Liver (tissue), 9 donors: ENCODE data around the gene ARHGEF28. TPM values are rescaled to one million over a fixed set of nuclear protein-coding genes. Genes with fewer than 3 reads are reported as not detected.

ENCODE experiments used
- DNase-seq: peaks from one replicate; pipeline ENCODE4 v3.0.0-alpha.2; 2017; ENCODE audit warnings: low spot score
- H3K27ac ChIP-seq, 2 donors: one replicate each; pipeline ENCODE4 v1.7.0; 2013; ENCODE audit warnings: inconsistent platforms in 2 of 2, low read length in 2 of 2, control low read depth in 1 of 2, low read depth in 1 of 2, mild to moderate bottlenecking in 1 of 2
- H3K27me3 ChIP-seq, 4 donors: one replicate each; pipeline versions ENCODE4 v1.6.1 to v1.7.0; 2013; ENCODE audit warnings: low read length in 3 of 4, inconsistent platforms in 1 of 4, mild to moderate bottlenecking in 1 of 4, moderate library complexity in 1 of 4; ENCODE audit not compliant: control insufficient read depth in 4 of 4, insufficient read depth in 4 of 4
- H3K36me3 ChIP-seq, 4 donors: one replicate each; pipeline versions ENCODE4 v1.6.1 to v1.7.0; 2013; ENCODE audit warnings: low read length in 3 of 4, mild to moderate bottlenecking in 3 of 4, low read depth in 1 of 4, moderate library complexity in 1 of 4; ENCODE audit not compliant: control insufficient read depth in 4 of 4, insufficient read depth in 3 of 4
- H3K4me1 ChIP-seq, 4 donors: one replicate each; pipeline versions ENCODE4 v1.6.1 to v1.7.0; 2013; ENCODE audit warnings: low read length in 3 of 4, mild to moderate bottlenecking in 3 of 4, moderate library complexity in 1 of 4; ENCODE audit not compliant: control insufficient read depth in 4 of 4, insufficient read depth in 4 of 4
- H3K4me3 ChIP-seq, 3 donors: one replicate each; pipeline versions ENCODE4 v1.6.1 to v1.7.0; 2013; ENCODE audit warnings: low read length in 3 of 3, control low read depth in 1 of 3, low read depth in 1 of 3, mild to moderate bottlenecking in 1 of 3
- H3K9ac ChIP-seq, 2 donors: one replicate each; pipeline ENCODE4 v1.7.0; 2013; ENCODE audit warnings: low read length in 2 of 2, mild to moderate bottlenecking in 2 of 2, moderate library complexity in 2 of 2, control low read depth in 1 of 2, low read depth in 1 of 2
- H3K9me3 ChIP-seq, 4 donors: one replicate each; pipeline versions ENCODE4 v1.6.1 to v1.7.0; 2013; ENCODE audit warnings: low read length in 3 of 4; ENCODE audit not compliant: control insufficient read depth in 4 of 4
- CTCF ChIP-seq: fragments of 150-350 bp; IDR thresholded peaks from 2 replicates; pipeline ENCODE4 v1.5.1; 2017; ENCODE audit warnings: improper control_type of control experiment, low read depth, low read length; ENCODE audit not compliant: missing input control
- EGR1 ChIP-seq, 2 donors: IDR thresholded peaks; 2 replicates each; pipeline ENCODE4 v1.6.1; 2016 to 2018; ENCODE audit warnings: antibody characterized with exemption in 2 of 2, low read depth in 2 of 2
- FOXA2 ChIP-seq: IDR thresholded peaks from 2 replicates; pipeline ENCODE4 v1.6.1; 2016; ENCODE audit warnings: antibody characterized with exemption
- GABPA ChIP-seq, 2 donors: IDR thresholded peaks in 1 of 2; conservative IDR thresholded peaks in 1 of 2; 2 replicates each; pipeline ENCODE4 v1.6.1; 2016; ENCODE audit warnings: antibody characterized with exemption in 2 of 2, mild to moderate bottlenecking in 1 of 2, moderate library complexity in 1 of 2
- JUND ChIP-seq, 2 donors: IDR thresholded peaks; 2 replicates each; pipeline ENCODE4 v1.6.1; 2016; ENCODE audit warnings: antibody characterized with exemption in 2 of 2
- NR2F2 ChIP-seq: IDR thresholded peaks from 2 replicates; pipeline ENCODE4 v1.6.1; 2016; ENCODE audit warnings: antibody characterized with exemption
- RXRA ChIP-seq, 2 donors: IDR thresholded peaks; 2 replicates each; pipeline ENCODE4 v1.6.1; 2017 to 2018; ENCODE audit warnings: antibody characterized with exemption in 2 of 2, mild to moderate bottlenecking in 1 of 2
- SP1 ChIP-seq: IDR thresholded peaks from 2 replicates; pipeline ENCODE4 v1.6.1; 2018; ENCODE audit warnings: antibody characterized with exemption, mild to moderate bottlenecking
- YY1 ChIP-seq: IDR thresholded peaks from 2 replicates; pipeline ENCODE4 v1.6.1; 2016; ENCODE audit warnings: antibody characterized with exemption, mild to moderate bottlenecking
- WGBS: extraction: QIAGEN DNeasy Blood & Tissue Kit; methylation state at CpG from one replicate; pipeline ENCODE4 v1.1.7; 2013; 5-methylcytosine and 5-hydroxymethylcytosine counted together
- polyA plus RNA-seq, 2 donors: library from polyadenylated mRNA; stranded (reverse) in 1 of 2; unstranded in 1 of 2; fragments of 200-250 nt in 1 of 2; fragments of >200 nt in 1 of 2; fragmentation: Nextera tagmentation in 1 of 2; extraction: Ambion mirVana in 1 of 2; gene quantifications; one replicate each; pipeline versions ENCODE4 v1.2.1 to v1.2.3, GENCODE V29; 2013 to 2015
- total RNA-seq, 2 donors: library from RNA; depleted of rRNA; stranded (reverse); fragments of >200 nt; gene quantifications; one replicate each; pipeline ENCODE4 v1.2.3, GENCODE V29; 2014
- TF ChIP-seq, protein P1 (sequence below): IDR thresholded peaks from 2 replicates; pipeline ENCODE4 v1.6.1; 2016; ENCODE audit warnings: antibody characterized with exemption, mild to moderate bottlenecking
- TF ChIP-seq, protein P2 (sequence below): IDR thresholded peaks from 2 replicates; pipeline ENCODE4 v1.6.1; 2016; ENCODE audit warnings: antibody characterized with exemption
- TF ChIP-seq, protein P3 (sequence below): IDR thresholded peaks from 2 replicates; pipeline ENCODE4 v1.6.1; 2016; ENCODE audit warnings: antibody characterized with exemption
- donor health status: healthy.
- donor health status: healthy.
- donor health status: healthy.
- donor health status: healthy.
- donor health status: healthy.

Gene ARHGEF28
- total and polyA plus RNA-seq, 4 donors = 1.6 to 13.9 (median 3.6) TPM

GRCh38 chr5:73705364-73705763 is 79.4 kb downstream of the ARHGEF28 start:
- Histone ChIP-seq H3K9ac (no peak overlapping the region), H3K4me3 (no peak overlapping the region), H3K36me3 (no peaks in the 10 kb centered on the region), H3K4me1 (no peaks in the 10 kb centered on the region), H3K9me3 (peaks cover 0 to 3% (median 0%) of the 10 kb centered on the region in 4 donors), H3K27ac (no peak overlapping the region), H3K27me3 (no peaks in the 10 kb centered on the region)
- DNase-seq = no peak
- TF ChIP-seq, protein P1, sequence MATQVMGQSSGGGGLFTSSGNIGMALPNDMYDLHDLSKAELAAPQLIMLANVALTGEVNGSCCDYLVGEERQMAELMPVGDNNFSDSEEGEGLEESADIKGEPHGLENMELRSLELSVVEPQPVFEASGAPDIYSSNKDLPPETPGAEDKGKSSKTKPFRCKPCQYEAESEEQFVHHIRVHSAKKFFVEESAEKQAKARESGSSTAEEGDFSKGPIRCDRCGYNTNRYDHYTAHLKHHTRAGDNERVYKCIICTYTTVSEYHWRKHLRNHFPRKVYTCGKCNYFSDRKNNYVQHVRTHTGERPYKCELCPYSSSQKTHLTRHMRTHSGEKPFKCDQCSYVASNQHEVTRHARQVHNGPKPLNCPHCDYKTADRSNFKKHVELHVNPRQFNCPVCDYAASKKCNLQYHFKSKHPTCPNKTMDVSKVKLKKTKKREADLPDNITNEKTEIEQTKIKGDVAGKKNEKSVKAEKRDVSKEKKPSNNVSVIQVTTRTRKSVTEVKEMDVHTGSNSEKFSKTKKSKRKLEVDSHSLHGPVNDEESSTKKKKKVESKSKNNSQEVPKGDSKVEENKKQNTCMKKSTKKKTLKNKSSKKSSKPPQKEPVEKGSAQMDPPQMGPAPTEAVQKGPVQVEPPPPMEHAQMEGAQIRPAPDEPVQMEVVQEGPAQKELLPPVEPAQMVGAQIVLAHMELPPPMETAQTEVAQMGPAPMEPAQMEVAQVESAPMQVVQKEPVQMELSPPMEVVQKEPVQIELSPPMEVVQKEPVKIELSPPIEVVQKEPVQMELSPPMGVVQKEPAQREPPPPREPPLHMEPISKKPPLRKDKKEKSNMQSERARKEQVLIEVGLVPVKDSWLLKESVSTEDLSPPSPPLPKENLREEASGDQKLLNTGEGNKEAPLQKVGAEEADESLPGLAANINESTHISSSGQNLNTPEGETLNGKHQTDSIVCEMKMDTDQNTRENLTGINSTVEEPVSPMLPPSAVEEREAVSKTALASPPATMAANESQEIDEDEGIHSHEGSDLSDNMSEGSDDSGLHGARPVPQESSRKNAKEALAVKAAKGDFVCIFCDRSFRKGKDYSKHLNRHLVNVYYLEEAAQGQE = no peak
- TF ChIP-seq YY1 (no peak), EGR1 (IDR thresholded peaks at IDR 0.05; ENCODE audit: low read depth in 2 of 2) (no peak), GABPA (IDR thresholded peaks at IDR 0.05 in 1 of 2, conservative IDR thresholded peaks at IDR 0.05 in 1 of 2) (no peak), FOXA2 (no peak), NR2F2 (no peak), RXRA (IDR thresholded peaks at IDR 0.05) (no peak), SP1 (no peak), CTCF (no peak)
- TF ChIP-seq, protein P2, sequence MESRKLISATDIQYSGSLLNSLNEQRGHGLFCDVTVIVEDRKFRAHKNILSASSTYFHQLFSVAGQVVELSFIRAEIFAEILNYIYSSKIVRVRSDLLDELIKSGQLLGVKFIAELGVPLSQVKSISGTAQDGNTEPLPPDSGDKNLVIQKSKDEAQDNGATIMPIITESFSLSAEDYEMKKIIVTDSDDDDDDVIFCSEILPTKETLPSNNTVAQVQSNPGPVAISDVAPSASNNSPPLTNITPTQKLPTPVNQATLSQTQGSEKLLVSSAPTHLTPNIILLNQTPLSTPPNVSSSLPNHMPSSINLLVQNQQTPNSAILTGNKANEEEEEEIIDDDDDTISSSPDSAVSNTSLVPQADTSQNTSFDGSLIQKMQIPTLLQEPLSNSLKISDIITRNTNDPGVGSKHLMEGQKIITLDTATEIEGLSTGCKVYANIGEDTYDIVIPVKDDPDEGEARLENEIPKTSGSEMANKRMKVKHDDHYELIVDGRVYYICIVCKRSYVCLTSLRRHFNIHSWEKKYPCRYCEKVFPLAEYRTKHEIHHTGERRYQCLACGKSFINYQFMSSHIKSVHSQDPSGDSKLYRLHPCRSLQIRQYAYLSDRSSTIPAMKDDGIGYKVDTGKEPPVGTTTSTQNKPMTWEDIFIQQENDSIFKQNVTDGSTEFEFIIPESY = no peak
- TF ChIP-seq, protein P3, sequence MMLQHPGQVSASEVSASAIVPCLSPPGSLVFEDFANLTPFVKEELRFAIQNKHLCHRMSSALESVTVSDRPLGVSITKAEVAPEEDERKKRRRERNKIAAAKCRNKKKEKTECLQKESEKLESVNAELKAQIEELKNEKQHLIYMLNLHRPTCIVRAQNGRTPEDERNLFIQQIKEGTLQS = no peak

- Histone ChIP-seq H3K4me1 (no peaks in the 10 kb centered on the region), H3K27ac (no peak overlapping the region), H3K4me3 (no peak overlapping the region), H3K9ac (no peak overlapping the region), H3K27me3 (no peaks in the 10 kb centered on the region), H3K9me3 (peaks cover 0 to 3% (median 0%) of the 10 kb centered on the region in 4 donors), H3K36me3 (no peaks in the 10 kb centered on the region)
- TF ChIP-seq JUND (IDR thresholded peaks at IDR 0.05) (no peak), CTCF (no peak), NR2F2 (no peak), GABPA (IDR thresholded peaks at IDR 0.05 in 1 of 2, conservative IDR thresholded peaks at IDR 0.05 in 1 of 2) (no peak)
- 86% methylated on average over 5 of the region's 5 CpGs for WGBS
- no peak for DNase-seq
These were observed 81.0 kb downstream of the ARHGEF28 start for GRCh38 chr5:73706963-73707362.
